Stimulated activated CD4-positive, alpha-beta T cell treated with anti-CD3 and anti-CD28 coated beads, Interleukin-15, amount 100 ng/mL, for 48 hours (primary cell): Measurements from ENCODE around the gene MBD6.
A peak's percentile ranks its signal among the peaks of the same experiment; 100 is the strongest.
"Not testable (repeated sequence)": the region's sequence is repeated elsewhere in the genome, so short reads cannot be mapped to it uniquely, and the experiment has no call there.

Experiments
- DNase-seq, 2 donors: peaks; one replicate each; pipeline ENCODE4 v3.0.0-alpha.2; 2020; ENCODE audit warnings: low read depth in 2 of 2

MBD6 gene

DNA sequence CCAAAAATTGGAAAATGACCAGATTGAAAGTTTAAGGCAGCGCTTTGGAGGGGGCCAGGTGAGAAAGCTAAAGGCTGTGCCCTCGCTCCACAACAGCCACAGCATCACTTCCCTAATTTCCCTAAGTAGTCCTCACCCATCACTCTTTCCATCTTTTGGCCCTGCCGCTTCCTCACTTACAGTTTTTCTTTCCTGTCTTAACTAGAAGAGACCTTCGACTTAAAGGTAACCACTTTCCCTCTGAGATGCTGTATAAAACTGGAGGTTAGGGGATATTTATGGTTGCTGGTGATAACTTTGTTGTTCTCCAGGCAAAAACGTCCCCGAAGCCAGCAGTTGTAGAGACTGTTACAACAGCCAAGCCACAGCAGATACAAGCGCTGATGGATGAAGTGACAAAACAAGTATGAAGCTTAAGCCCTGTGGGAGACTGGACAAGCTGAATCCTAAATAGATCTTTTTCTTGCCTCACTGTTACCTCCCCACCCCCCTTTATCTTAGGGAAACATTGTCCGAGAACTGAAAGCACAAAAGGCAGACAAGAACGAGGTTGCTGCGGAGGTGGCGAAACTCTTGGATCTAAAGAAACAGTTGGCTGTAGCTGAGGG is 6.6 kb upstream of the MBD6 start:
- no peak for DNase-seq

DNA sequence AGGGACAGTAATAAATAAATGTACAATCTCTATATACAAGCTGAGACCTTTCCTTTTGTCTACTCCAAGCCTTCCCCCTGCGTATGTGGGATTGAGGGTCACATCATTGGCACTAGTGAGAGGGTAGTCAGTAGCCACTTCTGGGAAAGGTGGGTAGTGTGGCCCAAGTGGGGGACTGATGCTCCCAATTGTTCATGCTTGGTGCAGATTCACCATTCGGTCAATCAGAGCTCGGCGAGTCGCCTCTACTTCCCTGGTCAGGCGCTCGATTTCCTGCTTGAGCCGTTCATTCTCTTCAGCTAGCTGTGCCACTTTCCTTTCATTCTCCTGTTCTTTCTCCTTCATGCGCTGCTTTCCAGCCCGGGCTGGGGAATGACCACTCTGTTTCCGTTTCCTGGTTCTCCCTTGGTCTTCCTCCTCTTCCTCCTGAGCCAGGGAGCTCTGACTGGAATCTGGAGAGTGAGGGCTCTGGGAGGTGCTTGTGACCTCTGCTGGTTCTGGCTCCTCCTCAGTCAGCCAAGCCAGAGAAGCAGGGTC is 5.9 kb upstream of the MBD6 start:
- DNase-seq: no peak

DNA sequence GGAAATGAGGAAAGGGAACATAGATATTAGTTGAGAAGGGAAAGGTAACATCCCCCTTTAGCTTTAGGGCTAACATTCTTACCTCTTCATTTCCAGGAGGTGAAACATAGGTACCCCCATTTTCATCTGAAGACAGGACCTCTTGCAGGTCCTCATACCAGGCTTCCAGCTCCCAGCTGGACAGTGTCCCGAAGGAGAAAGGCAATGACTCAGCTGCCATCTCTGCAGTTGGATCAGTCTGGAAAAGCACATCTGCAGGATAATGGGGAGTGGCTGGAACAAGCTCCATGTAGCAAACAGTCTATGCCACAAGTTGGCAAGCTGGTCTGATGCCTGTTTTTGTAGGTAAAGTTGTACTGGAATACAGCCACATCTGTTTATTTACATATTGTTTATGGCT is 5.4 kb upstream of the MBD6 start:
- no peak for DNase-seq

DNA sequence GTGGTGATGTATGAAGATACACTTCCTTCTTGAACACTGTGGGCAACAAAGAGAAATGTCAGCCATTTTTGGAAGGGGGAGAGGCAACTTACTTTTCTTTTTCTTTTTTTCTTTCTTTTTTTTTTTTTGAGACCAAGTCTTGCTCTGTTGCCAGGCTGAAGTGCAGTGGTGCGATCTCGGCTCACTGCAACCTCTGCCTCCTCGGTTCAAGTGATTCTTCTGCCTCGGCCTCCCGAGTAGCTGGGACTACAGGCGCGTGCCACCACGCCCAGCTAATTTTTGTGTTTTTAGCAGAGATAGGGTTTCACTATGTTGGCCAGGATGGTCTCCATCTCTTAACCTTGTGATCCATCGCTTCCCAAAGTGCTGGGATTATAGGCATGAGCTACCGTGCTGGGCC is 4.9 kb upstream of the MBD6 start:
- not testable (repeated sequence) for DNase-seq

DNA sequence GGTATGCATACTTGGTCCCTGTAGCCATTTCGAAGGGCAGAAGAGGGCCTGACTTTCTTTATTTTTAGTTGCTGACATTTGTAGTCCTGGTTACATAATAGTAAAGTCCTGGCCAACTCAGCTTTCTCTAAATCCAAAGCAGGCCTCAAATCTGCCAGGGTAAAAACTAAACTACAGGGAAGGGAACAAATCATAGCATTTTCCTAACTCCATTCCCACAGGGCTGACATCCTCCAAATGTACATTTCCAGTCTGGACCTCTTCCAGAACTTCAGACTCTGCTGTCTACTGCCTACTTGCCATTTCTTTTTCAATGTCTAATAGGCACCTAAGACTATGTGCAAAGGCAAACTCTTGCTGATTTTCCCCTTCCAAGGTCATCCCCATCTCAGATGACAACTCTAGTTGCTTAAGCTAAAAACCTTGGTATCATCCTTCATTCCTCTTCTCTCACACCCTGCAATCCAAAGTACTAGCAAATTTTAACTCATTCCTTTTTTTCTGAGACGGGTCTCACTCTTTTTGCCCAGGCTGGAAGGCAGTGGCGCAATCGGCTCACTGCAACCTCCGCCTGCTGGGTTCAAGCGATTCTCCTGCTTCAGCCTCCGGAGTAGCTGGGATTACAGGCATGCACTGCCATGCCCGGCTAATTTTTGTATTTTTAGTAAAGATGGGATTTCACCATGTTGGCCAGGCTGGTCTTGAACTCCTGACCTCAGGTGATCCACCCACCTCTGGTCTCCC is 4.3 kb upstream of the MBD6 start:
- no peak for DNase-seq

DNA sequence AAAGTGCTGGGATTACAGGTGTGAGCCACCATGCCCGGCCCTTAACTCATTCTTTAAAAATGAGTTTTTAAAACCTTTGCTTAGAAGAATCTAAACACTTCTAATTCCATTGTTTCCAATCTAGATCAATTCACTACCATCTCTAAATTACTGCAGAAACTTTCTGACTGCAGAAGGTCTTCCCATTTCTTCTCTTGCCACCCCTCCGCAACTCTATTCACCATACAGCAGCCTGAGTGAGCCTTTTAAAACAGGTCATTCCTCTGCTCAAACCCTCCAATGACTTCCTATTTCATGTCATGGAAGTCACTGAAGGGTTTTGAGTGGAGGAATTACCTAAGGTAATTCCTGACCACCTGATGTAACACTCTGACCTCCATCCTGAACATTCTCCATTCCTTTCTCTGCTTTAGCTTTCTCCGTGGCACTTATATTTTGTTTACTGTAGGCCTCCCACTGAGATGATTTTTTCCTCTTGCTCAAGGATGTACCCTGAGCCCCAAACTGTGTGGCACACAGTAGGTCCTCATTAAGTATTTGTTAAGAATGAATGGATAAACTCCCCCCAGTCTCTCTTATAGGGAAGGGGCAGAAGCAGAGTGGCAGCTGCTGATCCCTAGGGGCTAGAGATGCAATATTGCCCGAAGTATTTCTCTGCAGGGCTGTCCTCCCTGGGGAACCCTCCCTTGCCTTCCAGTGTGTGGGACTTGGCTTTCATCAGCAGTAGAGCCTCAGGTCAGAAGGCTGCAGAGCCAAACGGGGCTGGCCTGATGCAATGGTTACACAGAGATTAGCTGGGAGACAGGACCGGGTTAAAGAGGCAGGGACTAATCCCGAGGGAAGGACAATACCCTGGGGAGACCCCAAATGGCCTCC is 3.5 kb upstream of the MBD6 start:
- peak in 1 of 2 donors; percentile 6 for DNase-seq

DNA sequence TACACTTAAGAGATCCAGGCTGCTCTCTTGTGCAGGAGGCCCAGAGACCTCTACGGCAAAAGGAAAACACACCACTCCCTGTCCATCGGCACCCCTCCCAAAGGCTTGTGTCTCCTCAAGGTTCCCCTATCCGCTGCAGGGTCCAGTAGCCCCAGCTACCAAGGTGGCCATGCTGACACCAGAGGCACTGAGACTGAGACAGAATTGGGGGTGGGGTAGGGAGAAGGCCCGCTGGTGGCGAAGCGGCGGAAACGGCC is 2.9 kb upstream of the MBD6 start:
- DNase-seq: no peak

DNA sequence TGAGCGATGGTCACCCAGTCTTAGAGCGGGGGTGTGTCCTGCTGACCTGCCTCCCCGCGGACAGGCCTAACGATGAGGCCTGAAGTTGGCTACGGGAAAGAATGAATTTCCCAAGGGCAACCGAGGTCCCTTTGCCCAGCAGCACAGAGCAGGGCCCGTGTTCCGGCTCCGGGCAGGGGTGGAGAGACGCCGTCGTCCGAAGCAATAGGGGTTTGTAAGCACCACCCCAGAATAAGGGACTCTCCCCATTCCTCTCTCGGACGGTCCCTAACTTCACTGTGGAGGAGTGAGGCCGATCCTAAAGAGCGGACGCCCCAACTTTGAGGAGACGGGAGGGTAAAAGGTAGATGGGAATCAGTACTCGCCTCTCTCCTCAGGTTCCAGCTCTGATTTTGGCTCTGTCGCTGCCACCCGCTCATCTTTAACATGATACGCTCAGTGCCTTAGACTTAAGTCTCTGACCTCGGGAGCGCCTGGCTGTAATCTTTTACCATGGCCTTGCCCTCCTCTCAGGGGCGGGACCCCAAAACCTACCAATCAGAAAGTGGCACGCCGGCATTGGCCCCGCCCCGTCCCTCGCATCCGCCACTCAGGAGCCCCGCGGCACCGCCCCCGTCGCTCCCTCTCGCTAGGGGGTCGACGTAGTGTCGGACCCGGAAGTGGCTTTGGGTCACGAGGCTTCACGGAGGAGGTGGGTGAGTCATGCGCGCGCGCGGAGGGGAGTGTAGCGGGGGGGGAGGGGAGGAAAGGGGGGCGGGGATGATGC is 2.4 kb upstream of the MBD6 start, which contains the start of gene DDIT3:
DDIT3 (minus strand) TSS at position 462 of the 766 bp plus-strand sequence. CDS start 3,108 bp downstream, outside the sequence.
- peak; percentile 99 to 100 for DNase-seq

DNA sequence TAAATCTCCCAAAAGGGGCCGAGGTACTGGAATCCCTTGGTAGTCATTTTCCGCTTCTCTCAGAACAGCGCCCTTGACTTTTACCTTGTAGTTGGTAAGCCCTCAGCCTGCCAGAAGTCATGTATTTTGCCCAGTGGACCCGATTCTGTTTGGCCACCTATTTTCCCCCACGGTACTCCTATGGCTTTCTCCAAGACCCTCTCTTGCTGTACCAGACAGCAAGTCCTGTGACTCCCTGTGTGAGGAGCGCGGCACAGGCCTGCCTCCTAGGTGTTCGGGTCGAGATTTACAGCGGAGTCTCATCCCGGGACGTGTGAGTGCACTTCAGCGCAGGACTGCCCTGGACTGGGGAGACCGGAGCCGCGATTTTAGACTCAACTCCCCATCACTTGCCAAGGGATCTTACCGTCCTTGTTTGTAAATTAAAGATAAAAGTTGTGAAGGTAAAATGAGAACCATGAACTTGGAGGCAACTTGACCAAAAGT is 1.1 kb upstream of the MBD6 start:
- no peak for DNase-seq

DNA sequence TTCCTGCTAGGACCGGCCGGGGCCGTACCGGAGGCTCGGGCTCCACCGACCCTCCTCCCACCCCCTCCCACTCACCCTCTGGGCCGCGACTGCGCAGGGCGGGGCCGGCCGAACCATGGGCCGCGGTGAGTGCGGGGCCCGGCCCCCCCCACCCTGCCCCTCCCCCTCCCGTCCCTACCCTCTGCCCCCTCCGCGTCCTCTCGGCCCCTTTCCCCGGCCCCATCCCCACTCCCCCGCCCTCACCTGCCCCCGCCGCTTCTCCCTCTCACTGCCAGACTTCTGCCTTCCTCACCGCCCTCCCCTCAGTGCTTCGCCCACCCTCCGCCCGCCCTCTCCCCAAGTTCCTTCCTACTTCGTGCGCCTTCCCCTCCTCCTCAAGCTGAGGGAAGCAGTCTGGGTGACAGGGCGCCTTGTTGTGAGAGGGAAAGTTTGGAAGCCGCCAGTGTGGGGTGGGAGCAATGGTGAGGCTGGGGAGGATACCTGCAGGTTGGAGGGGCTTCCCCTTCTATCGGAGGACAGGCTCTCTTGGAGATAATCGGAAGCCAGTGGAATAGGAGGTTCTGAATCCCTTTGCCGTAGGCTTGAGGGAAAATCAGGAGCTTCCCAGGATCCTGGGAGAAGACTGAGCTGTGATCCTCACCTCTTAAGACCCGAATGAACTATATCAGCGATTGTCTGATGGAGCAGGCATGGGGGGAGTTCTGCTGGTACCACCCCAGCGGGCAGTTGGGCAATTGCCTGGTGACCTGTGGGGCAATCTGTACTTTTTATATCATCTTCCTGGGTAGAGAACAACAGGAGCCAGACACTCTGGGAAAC is 472 bp downstream of the MBD6 start:
- peak in 1 of 2 donors; percentile 22 for DNase-seq

DNA sequence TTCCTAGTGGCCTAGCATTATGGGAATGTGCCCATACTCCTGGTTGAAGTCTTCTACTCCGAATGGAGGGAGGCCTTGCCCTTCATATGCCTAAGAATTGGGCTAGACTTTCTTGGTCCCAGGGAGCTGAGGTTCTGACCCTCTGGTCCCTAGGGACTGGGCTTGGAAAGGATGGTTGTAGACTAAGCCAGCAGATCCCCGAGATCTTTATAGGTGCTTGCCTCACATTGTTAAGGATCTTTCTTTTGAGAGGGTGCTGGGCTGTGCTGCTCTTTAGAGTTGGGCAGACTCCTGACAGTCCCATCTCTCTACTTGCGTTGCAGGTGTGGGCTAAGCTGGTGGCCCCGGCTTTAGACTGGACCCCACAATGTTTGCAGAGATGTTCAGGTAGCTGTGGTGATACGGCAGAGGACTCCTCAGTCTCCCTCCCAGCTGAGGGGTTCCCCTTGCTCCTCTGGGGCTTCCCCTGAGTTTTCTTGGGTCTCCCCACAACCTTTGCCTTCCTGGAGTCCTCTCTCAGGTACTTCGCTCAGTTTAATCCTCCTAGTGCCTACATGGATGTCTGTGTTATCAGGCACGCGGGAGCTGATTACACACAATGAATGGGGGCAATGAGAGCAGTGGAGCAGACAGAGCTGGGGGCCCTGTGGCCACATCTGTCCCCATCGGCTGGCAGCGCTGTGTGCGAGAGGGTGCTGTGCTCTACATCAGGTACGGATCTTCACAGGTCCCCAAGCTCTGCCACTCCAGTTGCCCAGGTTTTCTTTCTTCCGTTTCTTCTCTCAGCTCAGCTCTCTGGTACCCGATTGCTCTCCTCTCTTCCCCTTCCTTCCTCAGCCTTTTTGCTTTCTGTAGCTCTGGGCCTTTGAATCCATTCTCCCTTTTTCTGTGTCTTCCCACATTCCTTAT is 1.3 kb downstream of the MBD6 start:
- no peak for DNase-seq

DNA sequence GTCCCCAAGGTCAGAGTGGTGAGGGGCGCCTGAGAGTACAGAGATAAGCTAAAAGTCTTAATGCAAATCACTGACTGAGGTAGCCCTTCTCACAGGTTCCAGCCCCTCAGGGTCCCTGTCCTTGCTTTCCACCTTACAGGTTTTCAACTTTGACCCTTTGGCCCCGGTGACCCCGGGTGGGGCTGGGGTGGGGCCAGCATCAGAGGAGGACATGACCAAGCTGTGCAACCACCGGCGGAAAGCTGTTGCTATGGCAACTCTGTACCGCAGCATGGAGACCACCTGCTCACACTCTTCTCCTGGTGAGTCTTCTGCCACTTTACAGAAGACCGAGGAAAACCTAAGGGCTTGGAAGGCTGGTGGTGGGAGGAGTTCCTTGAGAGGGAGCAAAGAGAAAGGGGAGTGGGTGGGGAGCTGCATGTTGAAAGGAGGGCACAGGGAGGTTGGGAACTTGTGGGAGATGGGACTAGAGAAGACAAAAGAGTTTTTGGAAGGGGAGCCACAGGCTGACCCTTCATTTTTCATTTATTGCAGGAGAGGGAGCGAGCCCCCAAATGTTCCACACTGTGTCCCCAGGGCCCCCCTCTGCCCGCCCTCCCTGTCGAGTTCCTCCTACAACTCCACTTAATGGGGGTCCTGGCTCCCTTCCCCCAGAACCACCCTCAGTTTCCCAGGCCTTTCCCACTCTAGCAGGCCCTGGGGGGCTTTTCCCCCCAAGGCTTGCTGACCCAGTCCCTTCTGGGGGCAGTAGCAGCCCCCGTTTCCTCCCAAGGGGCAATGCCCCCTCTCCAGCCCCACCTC is 2.4 kb downstream of the MBD6 start:
- no peak for DNase-seq

DNA sequence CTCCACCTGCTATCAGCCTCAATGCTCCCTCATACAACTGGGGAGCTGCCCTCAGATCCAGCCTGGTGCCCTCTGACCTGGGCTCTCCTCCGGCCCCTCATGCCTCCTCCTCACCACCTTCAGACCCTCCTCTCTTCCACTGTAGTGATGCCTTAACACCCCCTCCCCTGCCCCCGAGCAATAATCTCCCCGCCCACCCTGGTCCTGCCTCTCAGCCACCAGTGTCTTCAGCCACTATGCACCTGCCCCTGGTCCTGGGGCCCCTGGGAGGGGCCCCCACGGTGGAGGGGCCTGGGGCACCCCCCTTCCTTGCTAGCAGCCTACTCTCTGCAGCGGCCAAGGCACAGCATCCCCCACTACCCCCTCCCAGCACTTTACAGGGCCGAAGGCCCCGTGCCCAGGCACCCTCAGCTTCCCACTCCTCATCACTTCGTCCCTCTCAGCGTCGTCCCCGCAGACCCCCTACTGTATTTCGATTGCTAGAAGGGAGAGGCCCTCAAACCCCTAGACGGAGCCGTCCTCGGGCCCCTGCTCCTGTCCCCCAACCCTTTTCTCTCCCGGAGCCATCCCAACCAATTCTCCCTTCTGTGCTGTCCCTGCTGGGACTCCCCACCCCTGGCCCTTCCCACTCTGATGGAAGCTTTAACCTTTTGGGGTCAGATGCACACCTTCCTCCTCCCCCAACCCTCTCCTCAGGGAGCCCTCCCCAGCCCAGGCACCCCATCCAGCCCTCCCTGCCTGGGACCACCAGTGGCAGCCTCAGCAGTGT is 3.2 kb downstream of the MBD6 start:
- no peak for DNase-seq

DNA sequence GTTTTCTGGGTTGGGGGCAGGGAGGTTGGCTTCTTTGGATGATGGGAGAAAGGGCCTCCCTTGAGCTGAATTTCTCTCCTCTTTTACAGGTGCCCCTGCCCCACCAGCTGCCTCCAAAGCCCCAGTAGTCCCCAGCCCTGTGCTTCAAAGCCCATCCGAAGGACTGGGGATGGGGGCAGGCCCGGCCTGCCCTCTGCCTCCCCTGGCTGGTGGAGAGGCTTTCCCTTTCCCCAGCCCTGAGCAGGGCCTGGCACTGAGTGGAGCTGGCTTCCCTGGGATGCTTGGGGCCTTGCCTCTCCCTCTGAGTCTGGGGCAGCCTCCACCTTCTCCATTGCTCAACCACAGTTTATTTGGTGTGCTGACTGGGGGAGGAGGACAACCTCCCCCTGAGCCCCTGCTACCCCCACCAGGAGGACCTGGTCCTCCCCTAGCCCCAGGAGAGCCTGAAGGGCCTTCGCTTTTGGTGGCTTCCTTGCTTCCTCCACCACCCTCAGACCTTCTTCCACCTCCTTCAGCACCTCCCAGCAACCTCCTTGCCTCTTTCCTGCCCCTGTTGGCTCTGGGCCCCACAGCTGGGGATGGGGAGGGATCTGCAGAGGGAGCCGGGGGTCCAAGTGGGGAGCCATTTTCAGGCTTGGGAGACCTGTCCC is 4.0 kb downstream of the MBD6 start:
- no peak for DNase-seq

DNA sequence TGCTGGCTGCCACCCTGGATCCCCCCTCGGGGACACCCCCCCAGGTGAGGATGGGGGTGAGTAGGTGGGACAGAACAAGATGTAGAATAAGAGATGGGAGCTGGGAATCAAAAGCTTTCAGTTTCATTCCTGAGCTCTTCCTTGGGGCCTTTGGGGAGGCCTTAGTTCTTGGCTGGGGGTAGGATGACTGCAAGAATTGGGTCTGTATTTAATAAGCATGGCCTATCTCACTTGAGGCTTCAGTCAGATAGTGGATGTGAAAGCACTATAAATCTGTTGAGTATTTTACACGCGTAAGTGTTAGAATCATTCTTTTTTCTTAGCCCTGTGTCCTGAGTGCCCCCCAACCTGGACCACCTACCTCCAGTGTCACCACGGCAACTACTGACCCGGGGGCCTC is 4.6 kb downstream of the MBD6 start:
- no peak for DNase-seq

DNA sequence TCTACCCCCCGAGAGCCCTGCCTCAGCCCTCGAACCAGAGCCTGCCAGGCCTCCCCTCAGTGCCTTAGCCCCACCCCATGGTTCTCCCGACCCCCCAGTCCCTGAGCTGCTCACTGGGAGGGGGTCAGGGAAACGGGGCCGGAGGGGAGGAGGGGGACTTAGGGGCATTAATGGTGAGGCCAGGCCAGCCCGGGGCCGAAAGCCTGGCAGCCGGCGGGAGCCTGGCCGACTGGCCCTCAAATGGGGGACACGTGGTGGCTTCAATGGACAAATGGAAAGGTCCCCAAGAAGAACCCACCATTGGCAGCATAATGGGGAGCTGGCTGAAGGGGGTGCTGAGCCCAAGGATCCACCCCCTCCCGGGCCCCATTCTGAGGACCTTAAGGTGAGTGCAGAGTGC is 5.6 kb downstream of the MBD6 start:
- DNase-seq: no peak

DNA sequence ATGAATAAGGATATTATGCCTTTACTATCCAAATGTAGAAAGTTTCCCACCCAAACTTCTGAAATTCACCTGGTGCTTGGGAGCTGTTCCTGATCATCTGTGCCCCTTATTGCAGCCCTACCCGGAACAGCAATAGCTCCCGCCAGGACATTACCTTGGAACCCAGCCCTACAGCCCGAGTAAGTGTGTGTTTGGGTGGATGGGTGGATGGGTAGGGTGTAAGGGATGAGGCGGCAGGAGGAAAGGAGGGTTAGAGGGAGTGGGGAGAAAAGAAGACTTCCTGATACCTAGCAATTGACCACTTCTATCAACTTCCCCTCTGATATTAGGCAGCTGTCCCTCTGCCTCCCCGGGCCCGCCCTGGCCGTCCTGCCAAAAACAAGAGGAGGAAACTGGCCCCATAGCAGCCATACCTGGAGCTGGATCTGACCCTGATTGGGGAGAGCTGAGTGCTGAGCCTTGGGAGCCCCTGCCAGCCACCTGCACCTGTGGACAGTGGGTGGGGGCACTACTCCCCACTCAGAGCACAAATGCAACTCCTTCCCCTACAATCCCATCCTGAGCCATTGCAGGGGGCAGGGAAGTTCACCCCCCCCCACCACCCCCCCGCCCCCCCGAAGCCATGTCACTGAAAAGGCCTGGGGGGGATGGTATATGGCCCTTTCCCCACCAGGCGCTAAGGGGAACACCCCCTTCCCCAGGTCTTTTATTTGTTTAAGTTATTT is 6.4 kb downstream of the MBD6 start:
- no peak for DNase-seq
